ENCODE results near the gene MCM3.

The MCM3 gene

GRCh38 chr6:52285177-52286068, 881 bp upstream of the MCM3 start:
- Histone ChIP-seq H3K36me3 (ENCODE audit: control insufficient read depth in 1 of 2, insufficient read depth in 2 of 2, low read length in 2 of 2) (peaks cover 10 to 13% of the 10 kb centered on the region in 2 experiments), H3K9me3 (ENCODE audit: insufficient read depth, low read depth, low read length) (no peaks in the 10 kb centered on the region), H3K9ac (ENCODE audit: low read length) (no peak overlapping the region), H3K14ac (ENCODE audit: low read length) (no peak overlapping the region), H3K18ac (ENCODE audit: low read length) (no peak overlapping the region), H3K4me3 (ENCODE audit: low read depth, low read length) (no peak overlapping the region), H3K79me2 (ENCODE audit: control insufficient read depth, insufficient read depth, low read length, poor library complexity) (peaks cover 4% of the 10 kb centered on the region), H2BK12ac (ENCODE audit: low read length) (no peak overlapping the region), H4K12ac (ENCODE audit: low read depth, low read length) (no peak overlapping the region), H4K91ac (ENCODE audit: low read depth, low read length) (no peak overlapping the region), H3K4ac (ENCODE audit: low read depth, low read length) (no peak overlapping the region), H2AK5ac (ENCODE audit: low read length) (no peak overlapping the region), H2AFZ (ENCODE audit: insufficient read depth, low read length, poor library complexity) (no peak overlapping the region), H3K23ac (ENCODE audit: low read length) (no peak overlapping the region), H3K4me1 (ENCODE audit: control insufficient read depth in 1 of 2, insufficient read depth in 2 of 2, low read length in 2 of 2) (peaks cover 2 to 3% of the 10 kb centered on the region in 2 experiments), H3K27me3 (ENCODE audit: insufficient read depth, low read length) (no peaks in the 10 kb centered on the region), H2BK120ac (ENCODE audit: insufficient read depth, low read length, poor library complexity) (no peak overlapping the region), H4K8ac (ENCODE audit: low read depth, low read length) (no peak overlapping the region), H3K79me1 (ENCODE audit: low read length) (peaks cover 6% of the 10 kb centered on the region), H2BK5ac (ENCODE audit: low read depth, low read length, poor library complexity) (no peak overlapping the region), H3K4me2 (ENCODE audit: low read length) (peak overlapping the region; percentile 67), H3K27ac (ENCODE audit: low read depth, low read length) (no peak overlapping the region)
- peak in 1 of 2 donors; percentile 17 for DNase-seq
- no CpG with 5 or more reads among the region's 12 CpGs for WGBS (ENCODE audit: extremely low coverage, insufficient coverage, insufficient read length)

DNA sequence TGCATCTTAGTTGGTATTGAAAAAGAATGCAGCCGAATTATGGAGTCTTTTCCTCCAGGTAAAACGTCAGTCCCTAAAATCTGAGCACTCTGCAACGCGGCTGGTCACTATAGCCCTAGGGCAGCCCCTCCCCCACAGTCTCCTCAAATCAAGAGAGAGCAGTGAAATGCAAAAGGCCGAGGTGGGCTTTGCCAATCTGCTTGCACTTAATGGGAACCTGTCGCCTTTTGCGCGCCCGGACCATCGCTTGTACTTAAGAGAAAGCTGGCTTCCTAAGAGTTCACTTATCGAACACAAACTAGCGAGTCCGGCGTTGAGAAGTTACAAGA, 447 bp downstream of the MCM3 start:
- Histone ChIP-seq H4K12ac (ENCODE audit: low read depth, low read length) (peak overlapping the region; percentile 13), H3K27me3 (ENCODE audit: insufficient read depth, low read length) (no peaks in the 10 kb centered on the region), H3K4me2 (ENCODE audit: low read length) (peak overlapping the region; percentile 58), H2BK12ac (ENCODE audit: low read length) (no peak overlapping the region), H4K8ac (ENCODE audit: low read depth, low read length) (peak overlapping the region; percentile 20), H3K18ac (ENCODE audit: low read length) (no peak overlapping the region), H2BK120ac (ENCODE audit: insufficient read depth, low read length, poor library complexity) (peak overlapping the region; percentile 35), H3K79me1 (ENCODE audit: low read length) (peaks cover 6% of the 10 kb centered on the region), H2AFZ (ENCODE audit: insufficient read depth, low read length, poor library complexity) (peak overlapping the region; percentile 7), H2AK5ac (ENCODE audit: low read length) (no peak overlapping the region), H3K27ac (ENCODE audit: low read depth, low read length) (peak overlapping the region; percentile 63), H3K4me3 (ENCODE audit: low read depth, low read length) (peak overlapping the region; percentile 93), H4K91ac (ENCODE audit: low read depth, low read length) (peak overlapping the region; percentile 63), H3K4me1 (ENCODE audit: control insufficient read depth in 1 of 2, insufficient read depth in 2 of 2, low read length in 2 of 2) (peaks cover 2 to 3% of the 10 kb centered on the region in 2 experiments), H3K14ac (ENCODE audit: low read length) (peak overlapping the region; percentile 5), H3K9ac (ENCODE audit: low read length) (peak overlapping the region; percentile 80), H3K23ac (ENCODE audit: low read length) (no peak overlapping the region), H3K79me2 (ENCODE audit: control insufficient read depth, insufficient read depth, low read length, poor library complexity) (peaks cover 4% of the 10 kb centered on the region), H2BK5ac (ENCODE audit: low read depth, low read length, poor library complexity) (peak overlapping the region; percentile 38), H3K4ac (ENCODE audit: low read depth, low read length) (no peak overlapping the region), H3K9me3 (ENCODE audit: insufficient read depth, low read depth, low read length) (no peaks in the 10 kb centered on the region), H3K36me3 (ENCODE audit: control insufficient read depth in 1 of 2, insufficient read depth in 2 of 2, low read length in 2 of 2) (peaks cover 12 to 19% of the 10 kb centered on the region in 2 experiments)
- peak; percentile 6 to 38 for DNase-seq
- no CpG with 5 or more reads among the region's 14 CpGs for whole genome bisulfite sequencing (ENCODE audit: extremely low coverage, insufficient coverage, insufficient read length)

DNA sequence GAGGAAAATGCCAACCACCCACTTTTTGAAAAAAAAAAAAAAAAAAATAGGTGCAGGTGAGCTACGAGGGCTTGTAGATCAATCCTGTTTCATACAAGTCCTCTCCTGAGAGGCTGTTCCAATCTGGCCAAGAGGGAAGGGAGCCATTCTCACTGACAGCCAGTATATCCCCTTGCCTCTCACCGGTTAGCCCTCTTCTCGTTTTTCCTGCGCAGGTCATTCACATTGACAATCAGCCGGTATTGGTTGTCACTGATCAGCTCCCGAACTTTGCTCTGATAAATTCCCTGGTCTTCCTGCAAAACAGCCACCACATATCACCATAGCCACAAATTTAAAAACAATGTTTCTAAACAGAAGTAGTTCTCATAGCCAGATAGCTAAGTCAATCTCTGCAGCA, 1.4 kb downstream of the MCM3 start:
- peaks cover 12 to 25% of the 10 kb centered on the region in 2 experiments for H3K36me3 ChIP-seq (ENCODE audit: control insufficient read depth in 1 of 2, insufficient read depth in 2 of 2, low read length in 2 of 2)

GRCh38 chr6:52276130-52276529, 8.4 kb downstream of the MCM3 start:
- no peak overlapping the region for H2AFZ ChIP-seq (ENCODE audit: insufficient read depth, low read length, poor library complexity)
- no peak overlapping the region for H3K14ac ChIP-seq (ENCODE audit: low read length)
- peaks cover 2% of the 10 kb centered on the region for H3K9me3 ChIP-seq (ENCODE audit: insufficient read depth, low read depth, low read length)
- no peak overlapping the region for H2BK12ac ChIP-seq (ENCODE audit: low read length)
- H3K27ac ChIP-seq (ENCODE audit: low read depth, low read length), result no peak overlapping the region
- H4K8ac ChIP-seq (ENCODE audit: low read depth, low read length), result no peak overlapping the region
- no peak for DNase-seq
- H4K12ac ChIP-seq (ENCODE audit: low read depth, low read length), result no peak overlapping the region
- no peak overlapping the region for H3K4me2 ChIP-seq (ENCODE audit: low read length)
- peaks cover 26 to 55% of the 10 kb centered on the region in 2 experiments for H3K36me3 ChIP-seq (ENCODE audit: control insufficient read depth in 1 of 2, insufficient read depth in 2 of 2, low read length in 2 of 2)
- no peak overlapping the region for H2AK5ac ChIP-seq (ENCODE audit: low read length)
- H2BK120ac ChIP-seq (ENCODE audit: insufficient read depth, low read length, poor library complexity), result no peak overlapping the region
- H3K23ac ChIP-seq (ENCODE audit: low read length), result peak overlapping the region; percentile 90
- no CpG with 5 or more reads among the region's 10 CpGs for WGBS (ENCODE audit: extremely low coverage, insufficient coverage, insufficient read length)
- no peaks in the 10 kb centered on the region for H3K4me1 ChIP-seq (ENCODE audit: control insufficient read depth in 1 of 2, insufficient read depth in 2 of 2, low read length in 2 of 2)
- H3K4ac ChIP-seq (ENCODE audit: low read depth, low read length), result no peak overlapping the region
- H3K79me1 ChIP-seq (ENCODE audit: low read length), result no peaks in the 10 kb centered on the region
- H2BK5ac ChIP-seq (ENCODE audit: low read depth, low read length, poor library complexity), result no peak overlapping the region
- H3K18ac ChIP-seq (ENCODE audit: low read length), result no peak overlapping the region
- H4K91ac ChIP-seq (ENCODE audit: low read depth, low read length), result no peak overlapping the region
- no peak overlapping the region for H3K4me3 ChIP-seq (ENCODE audit: low read depth, low read length)
- H3K79me2 ChIP-seq (ENCODE audit: control insufficient read depth, insufficient read depth, low read length, poor library complexity), result no peaks in the 10 kb centered on the region
- no peaks in the 10 kb centered on the region for H3K27me3 ChIP-seq (ENCODE audit: insufficient read depth, low read length)
- H3K9ac ChIP-seq (ENCODE audit: low read length), result peak overlapping the region; percentile 79

More for the DNA sequence above, 1.4 kb downstream of the MCM3 start:
- H3K4me1 ChIP-seq (ENCODE audit: control insufficient read depth in 1 of 2, insufficient read depth in 2 of 2, low read length in 2 of 2), result peaks cover 2 to 3% of the 10 kb centered on the region in 2 experiments
- no peak overlapping the region for H3K14ac ChIP-seq (ENCODE audit: low read length)
- no peak overlapping the region for H2BK12ac ChIP-seq (ENCODE audit: low read length)
- H3K4me2 ChIP-seq (ENCODE audit: low read length), result peak overlapping the region; percentile 32
- no peak overlapping the region for H4K8ac ChIP-seq (ENCODE audit: low read depth, low read length)
- H3K9me3 ChIP-seq (ENCODE audit: insufficient read depth, low read depth, low read length), result no peaks in the 10 kb centered on the region
- H3K4ac ChIP-seq (ENCODE audit: low read depth, low read length), result peak overlapping the region; percentile 96
- no peak overlapping the region for H4K91ac ChIP-seq (ENCODE audit: low read depth, low read length)
- H3K79me1 ChIP-seq (ENCODE audit: low read length), result peaks cover 3% of the 10 kb centered on the region
- no CpG with 5 or more reads among the region's 6 CpGs for WGBS (ENCODE audit: extremely low coverage, insufficient coverage, insufficient read length)
- H3K27me3 ChIP-seq (ENCODE audit: insufficient read depth, low read length), result no peaks in the 10 kb centered on the region
- no peak overlapping the region for H2BK120ac ChIP-seq (ENCODE audit: insufficient read depth, low read length, poor library complexity)
- no peak for DNase-seq
- H4K12ac ChIP-seq (ENCODE audit: low read depth, low read length), result no peak overlapping the region
- H2AK5ac ChIP-seq (ENCODE audit: low read length), result no peak overlapping the region
- peaks cover 4% of the 10 kb centered on the region for H3K79me2 ChIP-seq (ENCODE audit: control insufficient read depth, insufficient read depth, low read length, poor library complexity)
- H2AFZ ChIP-seq (ENCODE audit: insufficient read depth, low read length, poor library complexity), result no peak overlapping the region
- H3K27ac ChIP-seq (ENCODE audit: low read depth, low read length), result no peak overlapping the region
- no peak overlapping the region for H3K23ac ChIP-seq (ENCODE audit: low read length)
- H2BK5ac ChIP-seq (ENCODE audit: low read depth, low read length, poor library complexity), result no peak overlapping the region
- no peak overlapping the region for H3K9ac ChIP-seq (ENCODE audit: low read length)
- H3K18ac ChIP-seq (ENCODE audit: low read length), result no peak overlapping the region
- no peak overlapping the region for H3K4me3 ChIP-seq (ENCODE audit: low read depth, low read length)

Data from trophoblast cell (in vitro differentiated cells and primary cell).